HepG2 (cell line): ENCODE measurements around the gene SPTBN4. TPM values are rescaled to one million over a fixed set of nuclear protein-coding genes. Genes with fewer than 3 reads are reported as not detected.

Experiments
- CBFB ChIP-seq: sonication (generic); formaldehyde crosslinking; IDR thresholded peaks from 2 replicates; pipeline ENCODE4 v1.4.0; 2020; ENCODE audit warnings: missing genetic modification reagents
- GPN1 ChIP-seq: sonication (generic); formaldehyde crosslinking; IDR thresholded peaks from 2 replicates; pipeline ENCODE4 v1.5.1; 2020; ENCODE audit warnings: missing genetic modification reagents, borderline replicate concordance
- JARID2 ChIP-seq: sonication (generic); formaldehyde crosslinking; IDR thresholded peaks from 2 replicates; pipeline ENCODE4 v1.8.1; 2023; ENCODE audit warnings: missing genetic modification reagents, inconsistent platforms; ENCODE audit not compliant: insufficient replicate concordance
- KLF13 ChIP-seq: sonication (generic); formaldehyde crosslinking; IDR thresholded peaks from 2 replicates; pipeline ENCODE4 v1.4.0; 2020; ENCODE audit warnings: mild to moderate bottlenecking, missing genetic modification reagents
- NR2F6 ChIP-seq, 2 experiments: IDR thresholded peaks; 2 replicates each; pipeline ENCODE4 v1.6.1; 2016; ENCODE audit warnings: antibody characterized with exemption in 1 of 2, mild to moderate bottlenecking in 1 of 2
- PLRG1 ChIP-seq: fragments of 450-650 bp; conservative IDR thresholded peaks from 2 replicates; pipeline ENCODE4 v1.6.1; 2016
- RAD21 ChIP-seq: fragments of 450-650 bp; formaldehyde crosslinking; IDR thresholded peaks from 2 replicates; pipeline ENCODE4 v1.5.0; 2020; ENCODE audit warnings: mild to moderate bottlenecking
- RXRA ChIP-seq: sonication (generic); formaldehyde crosslinking; IDR thresholded peaks from 2 replicates; pipeline ENCODE4 v1.5.1; 2020; ENCODE audit warnings: missing genetic modification reagents
- XRCC5 ChIP-seq: fragments of 200-400 bp; formaldehyde crosslinking; optimal IDR thresholded peaks from 2 replicates; pipeline ENCODE3; 2017; ENCODE audit warnings: mild to moderate bottlenecking, low read length
- ZFX ChIP-seq: sonication (generic); formaldehyde crosslinking; IDR thresholded peaks from 2 replicates; pipeline ENCODE4 v1.4.0; 2020; ENCODE audit warnings: mild to moderate bottlenecking, low read depth, missing genetic modification reagents, moderate library complexity
- ZNF263 ChIP-seq: sonication (generic); formaldehyde crosslinking; IDR thresholded peaks from 2 replicates; pipeline ENCODE4 v1.4.0; 2020; ENCODE audit warnings: missing genetic modification reagents
- ZNF282 ChIP-seq: fragments of 450-650 bp; IDR thresholded peaks from 2 replicates; pipeline ENCODE4 v1.6.1; 2018; ENCODE audit not compliant: partially characterized antibody
- ZNF331 ChIP-seq: sonication (generic); formaldehyde crosslinking; IDR thresholded peaks from 2 replicates; pipeline ENCODE4 v1.4.0; 2020; ENCODE audit warnings: missing genetic modification reagents
- ZNF598 ChIP-seq: sonication (generic); formaldehyde crosslinking; IDR thresholded peaks from 2 replicates; pipeline ENCODE4 v1.5.1; 2020; ENCODE audit warnings: mild to moderate bottlenecking, missing genetic modification reagents, borderline replicate concordance
- ZNF644 ChIP-seq: IDR thresholded peaks from 2 replicates; pipeline ENCODE4 v1.6.1; 2016; ENCODE audit warnings: low read depth
- polyA plus RNA-seq, 8 experiments: library from polyadenylated mRNA; depleted of rRNA in 3 of 8; stranded (reverse) in 7 of 8; unstranded in 1 of 8; fragments of >200 nt; fragmentation: Illumina TruSeq in 4 of 8; extraction: Trizol in 4 of 8; gene quantifications; 2 replicates each; pipeline versions ENCODE4 v1.2.1 to v1.2.3, GENCODE V29; 2011 to 2016; ENCODE audit warnings: low read depth in 4 of 8, missing spikeins in 1 of 8, mixed read lengths in 1 of 8; ENCODE audit not compliant: insufficient read depth in 1 of 8
- total RNA-seq, 5 experiments: library from RNA; depleted of rRNA; stranded (reverse); fragments of >200 nt; fragmentation: Illumina TruSeq; extraction: Trizol; gene quantifications; 2 replicates each; pipeline ENCODE4 v1.2.3, GENCODE V29; 2016; ENCODE audit warnings: low read depth in 1 of 5
- TF ChIP-seq, protein P1 (sequence below): sonication (generic); formaldehyde crosslinking; IDR thresholded peaks from 2 replicates; pipeline ENCODE4 v1.8.1; 2022; ENCODE audit warnings: mild to moderate bottlenecking, missing genetic modification reagents
- TF ChIP-seq, protein P2 (sequence below): sonication (generic); formaldehyde crosslinking; IDR thresholded peaks from 2 replicates; pipeline ENCODE4 v1.4.0; 2020; ENCODE audit warnings: missing genetic modification reagents, borderline replicate concordance
- TF ChIP-seq, protein P3 (sequence below): sonication (generic); formaldehyde crosslinking; IDR thresholded peaks from 2 replicates; pipeline ENCODE4 v1.4.0; 2020; ENCODE audit warnings: missing genetic modification reagents, borderline replicate concordance
- TF ChIP-seq, protein P4 (sequence below): sonication (generic); formaldehyde crosslinking; IDR thresholded peaks from 2 replicates; pipeline ENCODE4 v1.5.0; 2020; ENCODE audit warnings: mild to moderate bottlenecking, missing genetic modification reagents, moderate library complexity

SPTBN4 gene
- total and polyA plus RNA-seq, 2 of the 13 experiments (the other 11 are each of a cell fraction or from before 2014, with no cell fraction given) = 0.11 TPM

DNA sequence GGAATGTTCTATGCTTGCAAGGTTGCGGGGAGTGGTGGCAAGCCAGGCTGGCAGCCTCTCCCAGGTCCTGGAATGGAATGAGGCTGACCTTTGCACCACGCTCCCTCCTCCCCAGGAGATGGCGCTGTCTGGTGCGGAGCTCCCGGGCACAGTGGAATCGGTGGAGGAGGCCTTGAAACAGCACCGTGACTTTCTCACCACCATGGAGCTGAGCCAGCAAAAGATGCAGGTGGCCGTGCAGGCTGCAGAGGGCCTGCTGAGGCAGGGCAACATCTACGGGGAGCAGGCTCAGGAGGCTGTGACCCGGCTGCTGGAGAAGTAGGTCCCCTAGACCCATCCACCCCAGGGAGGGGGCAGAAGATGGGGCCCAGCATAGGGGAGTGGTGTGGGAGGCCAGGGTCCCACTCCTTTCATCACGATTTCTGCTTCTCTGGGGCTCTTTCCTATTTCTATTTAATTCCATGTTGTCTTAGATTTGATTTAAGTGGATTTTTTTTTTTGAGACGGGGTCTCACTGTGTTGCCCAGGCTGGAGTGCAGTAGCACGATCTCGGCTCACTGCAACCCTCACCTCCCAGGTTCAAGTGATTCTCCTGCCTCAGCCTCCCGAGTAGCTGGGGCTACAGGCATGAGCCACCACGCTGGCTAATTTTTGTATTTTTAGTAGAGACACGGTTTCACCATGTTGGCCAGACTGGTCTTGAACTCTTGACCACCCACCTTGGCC lies 56.7 kb downstream of the SPTBN4 start (continued):
- TF ChIP-seq, protein P1, sequence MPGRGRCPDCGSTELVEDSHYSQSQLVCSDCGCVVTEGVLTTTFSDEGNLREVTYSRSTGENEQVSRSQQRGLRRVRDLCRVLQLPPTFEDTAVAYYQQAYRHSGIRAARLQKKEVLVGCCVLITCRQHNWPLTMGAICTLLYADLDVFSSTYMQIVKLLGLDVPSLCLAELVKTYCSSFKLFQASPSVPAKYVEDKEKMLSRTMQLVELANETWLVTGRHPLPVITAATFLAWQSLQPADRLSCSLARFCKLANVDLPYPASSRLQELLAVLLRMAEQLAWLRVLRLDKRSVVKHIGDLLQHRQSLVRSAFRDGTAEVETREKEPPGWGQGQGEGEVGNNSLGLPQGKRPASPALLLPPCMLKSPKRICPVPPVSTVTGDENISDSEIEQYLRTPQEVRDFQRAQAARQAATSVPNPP (CRISPR knock-in tag) = no peak
- no peak for TF ChIP-seq PLRG1
- TF ChIP-seq ZNF263 (CRISPR knock-in tag) = 0 out of 2 replicates have a peak, but pooled peaks have one; percentile 37
- TF ChIP-seq, protein P2, sequence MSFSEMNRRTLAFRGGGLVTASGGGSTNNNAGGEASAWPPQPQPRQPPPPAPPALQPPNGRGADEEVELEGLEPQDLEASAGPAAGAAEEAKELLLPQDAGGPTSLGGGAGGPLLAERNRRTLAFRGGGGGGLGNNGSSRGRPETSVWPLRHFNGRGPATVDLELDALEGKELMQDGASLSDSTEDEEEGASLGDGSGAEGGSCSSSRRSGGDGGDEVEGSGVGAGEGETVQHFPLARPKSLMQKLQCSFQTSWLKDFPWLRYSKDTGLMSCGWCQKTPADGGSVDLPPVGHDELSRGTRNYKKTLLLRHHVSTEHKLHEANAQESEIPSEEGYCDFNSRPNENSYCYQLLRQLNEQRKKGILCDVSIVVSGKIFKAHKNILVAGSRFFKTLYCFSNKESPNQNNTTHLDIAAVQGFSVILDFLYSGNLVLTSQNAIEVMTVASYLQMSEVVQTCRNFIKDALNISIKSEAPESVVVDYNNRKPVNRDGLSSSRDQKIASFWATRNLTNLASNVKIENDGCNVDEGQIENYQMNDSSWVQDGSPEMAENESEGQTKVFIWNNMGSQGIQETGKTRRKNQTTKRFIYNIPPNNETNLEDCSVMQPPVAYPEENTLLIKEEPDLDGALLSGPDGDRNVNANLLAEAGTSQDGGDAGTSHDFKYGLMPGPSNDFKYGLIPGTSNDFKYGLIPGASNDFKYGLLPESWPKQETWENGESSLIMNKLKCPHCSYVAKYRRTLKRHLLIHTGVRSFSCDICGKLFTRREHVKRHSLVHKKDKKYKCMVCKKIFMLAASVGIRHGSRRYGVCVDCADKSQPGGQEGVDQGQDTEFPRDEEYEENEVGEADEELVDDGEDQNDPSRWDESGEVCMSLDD = no peak
- TF ChIP-seq RAD21 (CRISPR knock-in tag) = peak; percentile 39; the same call in 1 of the 2 replicates
- no peak for TF ChIP-seq NR2F6 (IDR thresholded peaks at IDR 0.05)
- peak; percentile 73 for TF ChIP-seq NR2F6 (CRISPR knock-in tag; IDR thresholded peaks at IDR 0.05)
- no peak for TF ChIP-seq JARID2
- no peak for TF ChIP-seq ZNF282
- TF ChIP-seq, protein P3, sequence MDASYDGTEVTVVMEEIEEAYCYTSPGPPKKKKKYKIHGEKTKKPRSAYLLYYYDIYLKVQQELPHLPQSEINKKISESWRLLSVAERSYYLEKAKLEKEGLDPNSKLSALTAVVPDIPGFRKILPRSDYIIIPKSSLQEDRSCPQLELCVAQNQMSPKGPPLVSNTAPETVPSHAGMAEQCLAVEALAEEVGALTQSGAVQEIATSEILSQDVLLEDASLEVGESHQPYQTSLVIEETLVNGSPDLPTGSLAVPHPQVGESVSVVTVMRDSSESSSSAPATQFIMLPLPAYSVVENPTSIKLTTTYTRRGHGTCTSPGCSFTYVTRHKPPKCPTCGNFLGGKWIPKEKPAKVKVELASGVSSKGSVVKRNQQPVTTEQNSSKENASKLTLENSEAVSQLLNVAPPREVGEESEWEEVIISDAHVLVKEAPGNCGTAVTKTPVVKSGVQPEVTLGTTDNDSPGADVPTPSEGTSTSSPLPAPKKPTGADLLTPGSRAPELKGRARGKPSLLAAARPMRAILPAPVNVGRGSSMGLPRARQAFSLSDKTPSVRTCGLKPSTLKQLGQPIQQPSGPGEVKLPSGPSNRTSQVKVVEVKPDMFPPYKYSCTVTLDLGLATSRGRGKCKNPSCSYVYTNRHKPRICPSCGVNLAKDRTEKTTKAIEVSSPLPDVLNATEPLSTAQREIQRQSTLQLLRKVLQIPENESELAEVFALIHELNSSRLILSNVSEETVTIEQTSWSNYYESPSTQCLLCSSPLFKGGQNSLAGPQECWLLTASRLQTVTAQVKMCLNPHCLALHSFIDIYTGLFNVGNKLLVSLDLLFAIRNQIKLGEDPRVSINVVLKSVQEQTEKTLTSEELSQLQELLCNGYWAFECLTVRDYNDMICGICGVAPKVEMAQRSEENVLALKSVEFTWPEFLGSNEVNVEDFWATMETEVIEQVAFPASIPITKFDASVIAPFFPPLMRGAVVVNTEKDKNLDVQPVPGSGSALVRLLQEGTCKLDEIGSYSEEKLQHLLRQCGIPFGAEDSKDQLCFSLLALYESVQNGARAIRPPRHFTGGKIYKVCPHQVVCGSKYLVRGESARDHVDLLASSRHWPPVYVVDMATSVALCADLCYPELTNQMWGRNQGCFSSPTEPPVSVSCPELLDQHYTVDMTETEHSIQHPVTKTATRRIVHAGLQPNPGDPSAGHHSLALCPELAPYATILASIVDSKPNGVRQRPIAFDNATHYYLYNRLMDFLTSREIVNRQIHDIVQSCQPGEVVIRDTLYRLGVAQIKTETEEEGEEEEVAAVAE = no peak
- TF ChIP-seq ZFX = peak; percentile 61; the same call in 1 of the 2 replicates
- TF ChIP-seq ZNF644 = 0 out of 2 replicates have a peak, but pooled peaks have one; percentile 24
- TF ChIP-seq, protein P4, sequence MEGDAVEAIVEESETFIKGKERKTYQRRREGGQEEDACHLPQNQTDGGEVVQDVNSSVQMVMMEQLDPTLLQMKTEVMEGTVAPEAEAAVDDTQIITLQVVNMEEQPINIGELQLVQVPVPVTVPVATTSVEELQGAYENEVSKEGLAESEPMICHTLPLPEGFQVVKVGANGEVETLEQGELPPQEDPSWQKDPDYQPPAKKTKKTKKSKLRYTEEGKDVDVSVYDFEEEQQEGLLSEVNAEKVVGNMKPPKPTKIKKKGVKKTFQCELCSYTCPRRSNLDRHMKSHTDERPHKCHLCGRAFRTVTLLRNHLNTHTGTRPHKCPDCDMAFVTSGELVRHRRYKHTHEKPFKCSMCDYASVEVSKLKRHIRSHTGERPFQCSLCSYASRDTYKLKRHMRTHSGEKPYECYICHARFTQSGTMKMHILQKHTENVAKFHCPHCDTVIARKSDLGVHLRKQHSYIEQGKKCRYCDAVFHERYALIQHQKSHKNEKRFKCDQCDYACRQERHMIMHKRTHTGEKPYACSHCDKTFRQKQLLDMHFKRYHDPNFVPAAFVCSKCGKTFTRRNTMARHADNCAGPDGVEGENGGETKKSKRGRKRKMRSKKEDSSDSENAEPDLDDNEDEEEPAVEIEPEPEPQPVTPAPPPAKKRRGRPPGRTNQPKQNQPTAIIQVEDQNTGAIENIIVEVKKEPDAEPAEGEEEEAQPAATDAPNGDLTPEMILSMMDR (CRISPR knock-in tag) = peak; percentile 91
- no peak for TF ChIP-seq GPN1
- TF ChIP-seq KLF13 (CRISPR knock-in tag) = no peak
- peak; percentile 38; the same call in 1 of the 2 replicates for TF ChIP-seq ZNF331
- TF ChIP-seq ZNF598 (CRISPR knock-in tag) = 0 out of 2 replicates have a peak, but pooled peaks have one; percentile 31
- 0 out of 2 replicates have a peak, but pooled peaks have one; percentile 27 for TF ChIP-seq CBFB
- TF ChIP-seq XRCC5 = peak; percentile 89
- peak; percentile 56 for TF ChIP-seq RXRA (CRISPR knock-in tag)
